Liver (tissue), 9 donors: ENCODE measurements around the gene BCAS1. TPM values are rescaled to one million over a fixed set of nuclear protein-coding genes. Genes with fewer than 3 reads are reported as not detected.
A peak's percentile ranks its signal among the peaks of the same experiment; 100 is the strongest.

Experiments used
- DNase-seq: peaks from one replicate; pipeline ENCODE4 v3.0.0-alpha.2; 2017; ENCODE audit warnings: low spot score
- H3K27ac ChIP-seq, 2 donors: one replicate each; pipeline ENCODE4 v1.7.0; 2013; ENCODE audit warnings: inconsistent platforms in 2 of 2, low read length in 2 of 2, control low read depth in 1 of 2, low read depth in 1 of 2, mild to moderate bottlenecking in 1 of 2
- H3K27me3 ChIP-seq, 4 donors: one replicate each; pipeline versions ENCODE4 v1.6.1 to v1.7.0; 2013; ENCODE audit warnings: low read length in 3 of 4, inconsistent platforms in 1 of 4, mild to moderate bottlenecking in 1 of 4, moderate library complexity in 1 of 4; ENCODE audit not compliant: control insufficient read depth in 4 of 4, insufficient read depth in 4 of 4
- H3K36me3 ChIP-seq, 4 donors: one replicate each; pipeline versions ENCODE4 v1.6.1 to v1.7.0; 2013; ENCODE audit warnings: low read length in 3 of 4, mild to moderate bottlenecking in 3 of 4, low read depth in 1 of 4, moderate library complexity in 1 of 4; ENCODE audit not compliant: control insufficient read depth in 4 of 4, insufficient read depth in 3 of 4
- H3K4me1 ChIP-seq, 4 donors: one replicate each; pipeline versions ENCODE4 v1.6.1 to v1.7.0; 2013; ENCODE audit warnings: low read length in 3 of 4, mild to moderate bottlenecking in 3 of 4, moderate library complexity in 1 of 4; ENCODE audit not compliant: control insufficient read depth in 4 of 4, insufficient read depth in 4 of 4
- H3K4me3 ChIP-seq, 3 donors: one replicate each; pipeline versions ENCODE4 v1.6.1 to v1.7.0; 2013; ENCODE audit warnings: low read length in 3 of 3, control low read depth in 1 of 3, low read depth in 1 of 3, mild to moderate bottlenecking in 1 of 3
- H3K9ac ChIP-seq, 2 donors: one replicate each; pipeline ENCODE4 v1.7.0; 2013; ENCODE audit warnings: low read length in 2 of 2, mild to moderate bottlenecking in 2 of 2, moderate library complexity in 2 of 2, control low read depth in 1 of 2, low read depth in 1 of 2
- H3K9me3 ChIP-seq, 4 donors: one replicate each; pipeline versions ENCODE4 v1.6.1 to v1.7.0; 2013; ENCODE audit warnings: low read length in 3 of 4; ENCODE audit not compliant: control insufficient read depth in 4 of 4
- CTCF ChIP-seq: fragments of 150-350 bp; IDR thresholded peaks from 2 replicates; pipeline ENCODE4 v1.5.1; 2017; ENCODE audit warnings: improper control_type of control experiment, low read depth, low read length; ENCODE audit not compliant: missing input control
- FOXA1 ChIP-seq: IDR thresholded peaks from 2 replicates; pipeline ENCODE4 v1.6.1; 2016; ENCODE audit warnings: antibody characterized with exemption
- GABPA ChIP-seq, 2 donors: IDR thresholded peaks in 1 of 2; conservative IDR thresholded peaks in 1 of 2; 2 replicates each; pipeline ENCODE4 v1.6.1; 2016; ENCODE audit warnings: antibody characterized with exemption in 2 of 2, mild to moderate bottlenecking in 1 of 2, moderate library complexity in 1 of 2
- HNF4A ChIP-seq, 2 donors: conservative IDR thresholded peaks; 2 replicates each; pipeline ENCODE4 v1.6.1; 2016; ENCODE audit warnings: antibody characterized with exemption in 2 of 2, mild to moderate bottlenecking in 2 of 2
- MAX ChIP-seq: IDR thresholded peaks from 2 replicates; pipeline ENCODE4 v1.6.1; 2016; ENCODE audit warnings: antibody characterized with exemption
- RAD21 ChIP-seq, 2 donors: IDR thresholded peaks; 2 replicates each; pipeline ENCODE4 v1.6.1; 2016; ENCODE audit warnings: antibody characterized with exemption in 2 of 2, mild to moderate bottlenecking in 2 of 2
- REST ChIP-seq: IDR thresholded peaks from 2 replicates; pipeline ENCODE4 v1.6.1; 2016; ENCODE audit warnings: antibody characterized with exemption, mild to moderate bottlenecking
- RXRA ChIP-seq, 2 donors: IDR thresholded peaks; 2 replicates each; pipeline ENCODE4 v1.6.1; 2017 to 2018; ENCODE audit warnings: antibody characterized with exemption in 2 of 2, mild to moderate bottlenecking in 1 of 2
- TAF1 ChIP-seq: conservative IDR thresholded peaks from 2 replicates; pipeline ENCODE4 v1.6.1; 2016; ENCODE audit warnings: antibody characterized with exemption, mild to moderate bottlenecking
- ZBTB33 ChIP-seq: IDR thresholded peaks from 2 replicates; pipeline ENCODE4 v1.6.1; 2016; ENCODE audit warnings: antibody characterized with exemption
- WGBS: extraction: QIAGEN DNeasy Blood & Tissue Kit; methylation state at CpG from one replicate; pipeline ENCODE4 v1.1.7; 2013; 5-methylcytosine and 5-hydroxymethylcytosine counted together
- polyA plus RNA-seq, 2 donors: library from polyadenylated mRNA; stranded (reverse) in 1 of 2; unstranded in 1 of 2; fragments of 200-250 nt in 1 of 2; fragments of >200 nt in 1 of 2; fragmentation: Nextera tagmentation in 1 of 2; extraction: Ambion mirVana in 1 of 2; gene quantifications; one replicate each; pipeline versions ENCODE4 v1.2.1 to v1.2.3, GENCODE V29; 2013 to 2015
- total RNA-seq, 2 donors: library from RNA; depleted of rRNA; stranded (reverse); fragments of >200 nt; gene quantifications; one replicate each; pipeline ENCODE4 v1.2.3, GENCODE V29; 2014
- donor health status: healthy.
- donor health status: healthy.
- donor health status: healthy.
- donor health status: healthy.
- donor health status: healthy.

BCAS1 gene
- total RNA-seq (under 1 TPM; under 0.01 to 0.93 TPM), polyA plus RNA-seq (under 1 TPM; 0.02 to 0.06 TPM)

- 39% methylated on average over 11 of the region's 11 CpGs for WGBS
- Histone ChIP-seq H3K27me3 (no peaks in the 10 kb centered on the region), H3K9me3 (no peaks in the 10 kb centered on the region), H3K27ac (no peak within 1 kb of the TSS), H3K4me3 (no peak within 1 kb of the TSS), H3K36me3 (no peaks in the 10 kb centered on the region), H3K9ac (no peak within 1 kb of the TSS), H3K4me1 (no peaks in the 10 kb centered on the region)
- DNase-seq, result peak; percentile 54
- TF ChIP-seq HNF4A (conservative IDR thresholded peaks at IDR 0.05) (peak in 1 of 2 donors; percentile 17), REST (no peak), FOXA1 (no peak), ZBTB33 (no peak)
Observed at GRCh38 chr20:54070187-54070987, at the start of gene BCAS1. Gene BCAS1, minus strand, starts transcription at chr20:54070594. Its CDS starts 11,876 bp downstream, at chr20:54058718.

- H3K27ac ChIP-seq, result no peak overlapping the region
- H3K27me3 ChIP-seq, result no peaks in the 10 kb centered on the region
Observed at GRCh38 chr20:54119744-54120143, 49.4 kb upstream of the BCAS1 start.

More at GRCh38 chr20:54119744-54120143, 49.4 kb upstream of the BCAS1 start:
- no peak for DNase-seq
- Histone ChIP-seq H3K4me3 (no peak overlapping the region), H3K9ac (no peak overlapping the region), H3K4me1 (peaks cover 5 to 14% (median 7%) of the 10 kb centered on the region in 4 donors), H3K9me3 (no peaks in the 10 kb centered on the region), H3K36me3 (no peaks in the 10 kb centered on the region)
- 79% methylated on average over 2 of the region's 2 CpGs for WGBS
- no peak for TF ChIP-seq RAD21 (IDR thresholded peaks at IDR 0.05)
- TF ChIP-seq TAF1, result no peak
- TF ChIP-seq RXRA (IDR thresholded peaks at IDR 0.05), result no peak
- no peak for TF ChIP-seq MAX
- no peak for TF ChIP-seq GABPA (IDR thresholded peaks at IDR 0.05 in 1 of 2, conservative IDR thresholded peaks at IDR 0.05 in 1 of 2)
- TF ChIP-seq ZBTB33, result no peak
- TF ChIP-seq CTCF, result no peak
